ENCODE results near the gene ARHGAP45.

ARHGAP45 gene

DNA sequence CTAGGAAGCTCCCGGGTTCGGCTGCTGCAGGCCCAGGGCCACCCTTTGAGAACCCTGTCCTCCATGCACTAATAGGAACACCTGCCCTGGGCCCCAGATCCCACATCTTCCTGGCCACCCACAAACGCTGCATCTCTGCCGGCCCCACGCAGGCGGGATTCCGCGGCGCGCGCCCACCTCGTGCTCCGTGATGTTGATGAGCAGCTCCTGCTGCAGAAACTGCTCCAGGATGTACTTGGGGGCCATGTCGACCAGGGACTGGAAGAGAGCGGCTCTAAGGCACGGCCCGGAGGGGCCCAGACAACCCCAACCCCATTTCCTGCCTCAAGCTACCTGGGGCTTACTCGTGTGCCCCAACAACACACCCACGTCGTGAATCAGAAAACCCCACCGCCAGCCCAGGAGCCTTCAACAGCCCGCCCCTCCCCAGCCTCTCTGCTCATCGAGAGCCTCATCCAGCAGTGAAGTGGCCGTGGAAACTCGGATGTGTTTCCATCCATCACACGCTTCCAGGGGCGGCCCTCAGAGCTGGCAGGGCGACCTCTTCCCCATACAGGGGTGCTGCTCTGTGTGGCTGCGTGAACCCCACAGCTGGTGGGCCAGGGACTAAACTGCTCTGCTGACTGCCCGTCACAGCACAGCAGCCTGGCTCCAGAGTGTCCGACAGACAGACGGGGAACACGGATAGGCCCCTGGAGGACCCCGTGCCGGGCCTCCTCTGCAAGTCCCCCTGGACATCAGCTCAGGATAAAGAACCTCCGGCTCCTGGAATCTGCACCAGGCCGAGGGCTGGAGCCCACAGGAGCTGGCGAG is 24.0 kb downstream of the ARHGAP45 start:
- Histone ChIP-seq H3K27me3 (ENCODE audit: control insufficient read depth, insufficient read depth, low read length) (no peaks in the 10 kb centered on the region), H3K9me3 (ENCODE audit: control insufficient read depth, low read length) (no peaks in the 10 kb centered on the region), H3K36me3 (ENCODE audit: control insufficient read depth, insufficient read depth, low read length) (peaks cover 4% of the 10 kb centered on the region), H3K9ac (ENCODE audit: low read length) (no peak overlapping the region), H3K4me3 (ENCODE audit: low read length) (no peak overlapping the region), H3K4me1 (ENCODE audit: control insufficient read depth, insufficient read depth, low read length) (peaks cover 20% of the 10 kb centered on the region)

DNA sequence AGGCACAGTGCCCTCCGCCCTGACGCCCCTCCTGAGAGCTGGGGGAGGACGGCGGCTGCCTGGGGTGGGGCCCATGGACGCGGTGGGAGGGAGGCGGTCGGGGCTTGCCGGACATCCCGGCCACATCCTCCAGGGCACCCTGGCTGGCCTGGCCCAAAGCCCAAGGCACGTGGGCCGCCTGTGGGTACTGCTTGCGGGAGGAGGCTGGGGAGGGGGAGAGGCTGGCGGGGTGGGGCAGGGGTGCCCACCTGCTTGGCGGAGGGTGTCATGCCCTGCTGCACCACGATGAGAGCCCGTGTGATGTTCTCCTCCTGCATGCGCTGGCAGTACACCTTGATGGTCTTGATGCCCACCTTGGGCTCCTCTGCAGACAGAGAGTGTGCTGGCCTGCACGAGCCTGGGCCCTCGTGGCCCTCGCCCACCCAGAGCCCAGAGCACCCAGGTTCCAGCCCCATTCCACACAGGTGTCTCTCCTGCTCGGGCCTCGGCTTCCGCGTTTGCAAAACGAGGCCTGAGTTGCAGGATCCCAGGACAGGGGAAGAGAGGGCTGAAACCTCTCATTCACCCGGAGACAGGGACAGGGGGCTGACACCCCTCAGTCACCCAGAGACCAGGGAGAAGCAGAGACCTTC is 24.7 kb downstream of the ARHGAP45 start:
- Histone ChIP-seq H3K9me3 (ENCODE audit: control insufficient read depth, low read length) (no peaks in the 10 kb centered on the region), H3K27me3 (ENCODE audit: control insufficient read depth, insufficient read depth, low read length) (no peaks in the 10 kb centered on the region), H3K36me3 (ENCODE audit: control insufficient read depth, insufficient read depth, low read length) (peaks cover 4% of the 10 kb centered on the region), H3K4me1 (ENCODE audit: control insufficient read depth, insufficient read depth, low read length) (peaks cover 20% of the 10 kb centered on the region), H3K4me3 (ENCODE audit: low read length) (no peak overlapping the region), H3K9ac (ENCODE audit: low read length) (no peak overlapping the region)

DNA sequence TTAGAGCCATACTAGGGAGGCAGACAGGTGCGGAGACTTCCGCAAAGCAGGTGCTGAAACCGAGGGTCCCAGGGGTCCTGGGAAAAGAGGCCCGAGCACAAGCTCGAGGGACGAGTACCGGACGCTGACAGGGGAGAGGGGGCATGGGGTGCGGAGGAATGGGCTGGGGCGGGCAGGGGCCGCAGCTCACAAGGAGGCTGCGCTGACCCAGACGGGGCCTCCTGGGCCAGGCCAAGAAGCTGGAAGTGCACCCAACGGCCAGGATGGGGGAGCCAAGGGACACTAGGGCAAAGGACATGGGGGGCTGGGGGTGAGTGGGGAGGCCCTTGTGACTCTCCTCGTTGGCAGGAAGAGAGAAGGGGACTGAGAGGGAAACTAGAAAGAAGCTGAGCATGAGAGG is 26.4 kb downstream of the ARHGAP45 start:
- Histone ChIP-seq H3K9me3 (ENCODE audit: control insufficient read depth, low read length) (no peaks in the 10 kb centered on the region), H3K4me3 (ENCODE audit: low read length) (no peak overlapping the region), H3K4me1 (ENCODE audit: control insufficient read depth, insufficient read depth, low read length) (peaks cover 30% of the 10 kb centered on the region), H3K9ac (ENCODE audit: low read length) (no peak overlapping the region), H3K36me3 (ENCODE audit: control insufficient read depth, insufficient read depth, low read length) (peaks cover 4% of the 10 kb centered on the region), H3K27me3 (ENCODE audit: control insufficient read depth, insufficient read depth, low read length) (no peaks in the 10 kb centered on the region)

DNA sequence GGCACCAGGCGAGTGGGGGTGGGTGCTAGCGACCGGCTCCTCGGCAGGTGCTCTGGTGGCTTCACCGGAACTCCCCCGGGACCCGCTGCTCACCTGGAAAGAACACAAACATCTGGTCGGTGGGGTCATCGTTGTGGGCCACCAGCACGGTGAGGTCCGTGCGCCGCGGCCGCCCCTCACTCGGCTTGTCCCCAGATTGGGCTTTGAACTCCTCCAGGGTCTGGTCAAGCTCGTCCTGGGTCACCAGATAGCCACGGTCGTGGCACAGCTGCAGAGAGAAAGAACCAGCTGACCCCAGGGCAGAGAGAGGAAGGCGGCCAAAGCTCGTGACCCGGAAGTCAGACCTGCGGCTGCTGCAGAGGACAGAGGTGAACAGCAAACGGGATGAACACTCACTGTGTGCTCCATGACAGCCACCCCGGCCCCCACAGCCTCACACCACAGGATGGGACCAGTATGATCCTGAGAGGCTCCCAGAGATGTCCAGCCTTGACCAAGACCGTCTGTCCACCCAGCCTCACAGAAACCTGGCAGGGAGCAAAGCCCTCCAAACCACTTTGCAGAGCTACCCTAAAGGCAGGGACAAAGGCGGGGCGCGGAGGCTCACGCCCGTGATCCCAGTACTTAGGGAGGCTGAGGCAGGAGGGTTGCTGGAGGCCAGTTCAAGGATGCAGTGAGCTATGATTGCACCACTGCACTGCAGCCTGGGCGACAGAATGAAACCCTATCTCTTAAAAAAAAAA is 27.0 kb downstream of the ARHGAP45 start:
- no peaks in the 10 kb centered on the region for H3K9me3 ChIP-seq (ENCODE audit: control insufficient read depth, low read length)
- no peaks in the 10 kb centered on the region for H3K27me3 ChIP-seq (ENCODE audit: control insufficient read depth, insufficient read depth, low read length)
- no peaks in the 10 kb centered on the region for H3K36me3 ChIP-seq (ENCODE audit: control insufficient read depth, insufficient read depth, low read length)
- H3K4me1 ChIP-seq (ENCODE audit: control insufficient read depth, insufficient read depth, low read length): peaks cover 37% of the 10 kb centered on the region
- peak overlapping the region; percentile 71 for H3K9ac ChIP-seq (ENCODE audit: low read length)
- H3K4me3 ChIP-seq (ENCODE audit: low read length): peak overlapping the region; percentile 71

DNA sequence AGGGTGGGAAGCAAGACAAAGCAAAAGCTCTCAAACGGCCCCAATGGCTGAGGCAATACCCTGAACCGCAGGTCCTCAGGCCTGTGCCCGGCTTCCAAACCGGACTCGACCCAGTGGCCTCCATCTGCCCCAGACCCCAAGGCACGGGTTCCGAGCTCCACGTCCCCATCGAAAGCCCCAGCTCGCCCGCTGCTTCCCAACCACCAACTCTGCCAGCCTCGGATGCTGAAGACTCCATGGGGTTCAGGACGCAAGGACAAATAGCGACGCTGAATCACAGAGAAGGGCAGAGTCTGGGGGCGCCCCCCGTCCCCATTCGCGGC is 27.6 kb downstream of the ARHGAP45 start:
- Histone ChIP-seq H3K9me3 (ENCODE audit: control insufficient read depth, low read length) (no peaks in the 10 kb centered on the region), H3K4me1 (ENCODE audit: control insufficient read depth, insufficient read depth, low read length) (peaks cover 41% of the 10 kb centered on the region), H3K27me3 (ENCODE audit: control insufficient read depth, insufficient read depth, low read length) (no peaks in the 10 kb centered on the region), H3K9ac (ENCODE audit: low read length) (peak overlapping the region; percentile 71), H3K36me3 (ENCODE audit: control insufficient read depth, insufficient read depth, low read length) (no peaks in the 10 kb centered on the region), H3K4me3 (ENCODE audit: low read length) (peak overlapping the region; percentile 71)

DNA sequence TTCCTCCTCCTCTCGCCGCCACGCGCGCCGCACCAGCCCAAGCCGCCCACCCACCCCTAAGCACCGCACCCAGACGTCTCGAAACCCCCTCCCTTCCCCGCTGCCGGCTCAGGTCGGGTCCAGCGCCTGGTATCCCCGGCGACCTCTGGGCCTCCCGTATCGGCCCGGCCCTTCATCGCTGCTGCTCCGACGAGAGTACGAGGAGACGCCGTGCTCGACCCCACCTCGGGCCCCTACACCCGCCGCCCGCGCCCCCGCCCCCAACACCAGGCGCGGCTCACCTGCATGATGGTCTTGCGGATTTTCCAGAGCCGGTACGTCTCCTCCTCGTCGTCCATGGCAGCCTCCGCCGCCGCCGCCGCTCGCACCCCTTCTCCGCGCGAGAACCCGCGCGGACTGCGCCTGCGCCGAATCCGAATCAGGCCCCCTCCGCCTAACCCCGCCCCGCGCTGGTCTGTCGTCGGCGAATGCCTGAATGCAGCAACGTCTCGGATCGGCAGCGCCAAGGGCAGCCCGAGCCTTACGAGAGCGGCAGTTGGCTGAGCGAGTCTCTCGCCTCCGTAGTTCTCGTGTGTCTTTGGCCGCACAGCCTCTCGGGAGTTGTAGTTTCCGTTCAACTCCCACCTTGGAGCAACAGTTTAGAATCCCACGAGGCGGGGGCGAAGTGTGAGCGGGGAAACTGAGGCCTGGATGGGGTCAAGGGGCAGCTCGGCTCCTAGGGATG is 28.2 kb downstream of the ARHGAP45 start, which contains the start of gene POLR2E:
Gene POLR2E (minus strand): TSS at position 398 of the 724 bp plus-strand sequence. CDS start 60 bp downstream, at position 338.
- Histone ChIP-seq H3K27me3 (ENCODE audit: control insufficient read depth, insufficient read depth, low read length) (no peaks in the 10 kb centered on the region), H3K4me1 (ENCODE audit: control insufficient read depth, insufficient read depth, low read length) (peaks cover 41% of the 10 kb centered on the region), H3K4me3 (ENCODE audit: low read length) (peak within 1 kb of the TSS; percentile 71)

DNA sequence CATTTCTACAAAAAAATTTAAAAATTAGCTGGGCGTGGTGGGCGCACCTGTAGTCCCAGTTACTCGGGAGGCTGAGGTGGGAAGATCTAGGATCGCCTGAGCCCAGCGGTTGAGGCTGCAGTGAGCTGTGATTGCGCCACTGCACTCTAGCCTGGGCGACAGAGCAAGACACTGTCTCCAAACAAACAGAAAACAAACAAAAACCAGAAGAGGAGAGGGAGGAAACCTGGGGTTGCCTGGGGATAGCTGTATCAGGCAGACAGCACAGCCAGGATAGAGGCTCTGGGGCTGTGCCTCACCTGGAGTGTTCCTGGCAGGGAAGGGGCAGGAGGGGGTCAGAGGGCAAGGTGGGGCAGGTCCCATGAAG is 30.8 kb downstream of the ARHGAP45 start:
- H3K9me3 ChIP-seq (ENCODE audit: control insufficient read depth, low read length): no peaks in the 10 kb centered on the region
- H3K9ac ChIP-seq (ENCODE audit: low read length): peak overlapping the region; percentile 51

More for the DNA sequence above, 28.2 kb downstream of the ARHGAP45 start, which contains the start of gene POLR2E:
- H3K9ac ChIP-seq (ENCODE audit: low read length): peak within 1 kb of the TSS; percentile 71
- H3K36me3 ChIP-seq (ENCODE audit: control insufficient read depth, insufficient read depth, low read length): no peaks in the 10 kb centered on the region
- no peaks in the 10 kb centered on the region for H3K9me3 ChIP-seq (ENCODE audit: control insufficient read depth, low read length)

DNA sequence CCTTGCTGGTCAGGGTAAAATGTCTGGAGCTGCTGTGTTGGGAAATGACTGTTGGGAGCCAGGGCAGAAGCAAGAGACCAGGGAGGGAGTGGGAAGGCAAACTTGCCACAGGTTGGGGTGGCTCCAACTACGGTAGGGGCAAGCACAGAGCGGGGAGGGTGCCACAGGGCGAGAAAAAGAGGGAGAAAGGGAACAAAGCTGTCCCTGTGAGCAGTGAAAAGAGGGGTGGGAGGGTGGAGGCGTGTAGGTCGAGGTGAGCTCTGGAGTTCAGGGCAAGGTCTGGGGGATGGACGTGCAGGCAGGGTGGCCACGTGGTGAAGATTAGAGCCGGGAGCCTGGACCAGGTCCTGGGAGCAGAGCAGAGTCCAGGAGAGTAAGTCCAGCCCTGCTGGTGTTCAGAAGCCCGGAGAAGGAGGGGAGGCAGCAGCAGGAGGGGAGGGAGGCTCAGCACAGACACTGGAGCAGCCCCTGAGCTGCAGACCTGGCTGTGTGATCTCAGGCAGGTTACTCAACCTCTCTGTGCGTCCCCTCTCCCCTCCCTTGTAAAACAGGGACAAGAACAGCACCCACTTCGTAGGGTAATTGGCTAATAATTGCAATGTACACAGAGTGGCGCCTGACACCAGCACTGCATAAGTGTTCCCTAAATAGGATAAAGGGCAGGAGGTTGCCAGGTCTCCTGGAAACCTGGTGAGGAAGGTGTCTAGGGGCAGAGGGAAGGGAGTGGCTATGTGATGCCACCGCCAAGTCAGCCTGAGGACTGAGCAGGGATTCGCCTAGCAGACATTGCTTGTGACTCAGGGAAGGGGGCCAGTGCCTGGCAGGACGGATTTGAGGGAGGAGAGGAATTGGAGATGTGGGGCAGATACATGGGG is 31.4 kb downstream of the ARHGAP45 start:
- H3K9me3 ChIP-seq (ENCODE audit: control insufficient read depth, low read length): no peaks in the 10 kb centered on the region
- H3K27me3 ChIP-seq (ENCODE audit: control insufficient read depth, insufficient read depth, low read length): no peaks in the 10 kb centered on the region
- peaks cover 60% of the 10 kb centered on the region for H3K4me1 ChIP-seq (ENCODE audit: control insufficient read depth, insufficient read depth, low read length)
- H3K9ac ChIP-seq (ENCODE audit: low read length): peak overlapping the region; percentile 51
- H3K36me3 ChIP-seq (ENCODE audit: control insufficient read depth, insufficient read depth, low read length): no peaks in the 10 kb centered on the region
- no peak overlapping the region for H3K4me3 ChIP-seq (ENCODE audit: low read length)

More for the DNA sequence above, 30.8 kb downstream of the ARHGAP45 start:
- H3K4me3 ChIP-seq (ENCODE audit: low read length): no peak overlapping the region
- no peaks in the 10 kb centered on the region for H3K36me3 ChIP-seq (ENCODE audit: control insufficient read depth, insufficient read depth, low read length)
- H3K27me3 ChIP-seq (ENCODE audit: control insufficient read depth, insufficient read depth, low read length): no peaks in the 10 kb centered on the region
- peaks cover 57% of the 10 kb centered on the region for H3K4me1 ChIP-seq (ENCODE audit: control insufficient read depth, insufficient read depth, low read length)

DNA sequence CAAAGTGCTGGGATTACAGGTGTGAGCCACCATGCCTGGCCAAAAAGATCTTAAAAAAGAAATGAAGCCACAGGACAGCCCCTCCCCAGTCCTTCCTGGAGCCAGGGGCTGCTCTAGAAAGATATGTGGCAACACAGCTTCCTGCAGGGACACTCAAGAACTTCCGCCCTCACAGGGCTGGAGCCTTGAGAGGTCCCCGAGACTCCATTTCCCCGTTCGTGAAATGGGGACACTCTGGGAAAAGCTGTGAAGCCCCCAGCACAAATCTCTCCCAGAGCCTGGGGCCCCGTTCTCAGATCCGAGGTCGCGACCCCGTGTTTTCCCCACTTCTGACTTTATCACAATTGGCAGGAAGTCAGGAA is 34.4 kb downstream of the ARHGAP45 start:
- H3K36me3 ChIP-seq (ENCODE audit: control insufficient read depth, insufficient read depth, low read length): no peaks in the 10 kb centered on the region
- peaks cover 54% of the 10 kb centered on the region for H3K4me1 ChIP-seq (ENCODE audit: control insufficient read depth, insufficient read depth, low read length)
- no peak overlapping the region for H3K4me3 ChIP-seq (ENCODE audit: low read length)
- H3K9ac ChIP-seq (ENCODE audit: low read length): peak overlapping the region; percentile 19
- H3K9me3 ChIP-seq (ENCODE audit: control insufficient read depth, low read length): no peaks in the 10 kb centered on the region
- H3K27me3 ChIP-seq (ENCODE audit: control insufficient read depth, insufficient read depth, low read length): no peaks in the 10 kb centered on the region

DNA sequence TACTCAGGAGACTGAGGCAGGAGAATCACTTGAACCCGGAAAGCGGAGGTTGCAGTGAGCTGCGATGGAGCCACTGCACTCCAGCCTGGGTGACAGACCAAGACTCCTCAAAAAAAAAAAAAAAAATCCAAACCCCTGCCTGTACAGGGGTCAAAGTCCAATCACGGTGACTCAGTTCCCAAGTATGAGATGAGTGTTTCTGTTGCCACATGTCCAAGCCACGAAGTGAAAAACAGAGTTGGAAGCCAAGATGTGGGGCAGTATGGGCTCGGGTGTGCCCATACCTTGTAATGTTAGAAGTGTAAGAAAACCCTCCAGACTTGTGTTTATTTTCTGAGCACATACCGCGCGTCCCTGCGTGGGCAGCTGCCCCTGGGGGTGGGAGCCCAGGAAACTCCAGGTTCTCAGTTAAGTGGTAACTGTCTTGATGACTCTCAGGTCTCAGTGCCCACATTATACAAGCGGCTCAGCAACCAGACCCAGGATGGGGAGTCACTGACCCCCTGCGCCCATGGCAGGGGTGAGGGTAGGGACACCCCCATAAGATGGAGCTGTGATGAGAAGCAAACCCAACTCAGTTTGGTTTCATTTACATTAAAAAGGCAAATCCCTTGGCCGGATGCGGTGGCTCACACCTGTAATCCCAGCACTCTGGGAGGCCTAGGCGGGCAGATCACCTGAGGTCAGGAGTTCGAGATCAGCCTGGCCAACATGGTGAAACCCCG is 35.6 kb downstream of the ARHGAP45 start:
- Histone ChIP-seq H3K4me3 (ENCODE audit: low read length) (no peak overlapping the region), H3K4me1 (ENCODE audit: control insufficient read depth, insufficient read depth, low read length) (peaks cover 62% of the 10 kb centered on the region)

More for the DNA sequence above, 35.6 kb downstream of the ARHGAP45 start:
- no peaks in the 10 kb centered on the region for H3K9me3 ChIP-seq (ENCODE audit: control insufficient read depth, low read length)
- no peaks in the 10 kb centered on the region for H3K27me3 ChIP-seq (ENCODE audit: control insufficient read depth, insufficient read depth, low read length)
- H3K36me3 ChIP-seq (ENCODE audit: control insufficient read depth, insufficient read depth, low read length): no peaks in the 10 kb centered on the region
- peak overlapping the region; percentile 11 for H3K9ac ChIP-seq (ENCODE audit: low read length)
